ENCODE measurements around the gene ING1.
"Not testable (repeated sequence)": the region's sequence is repeated elsewhere in the genome, so short reads cannot be mapped to it uniquely, and the experiment has no call there.

The ING1 gene

GRCh38 chr13:110695774-110696173, 17.7 kb upstream of the ING1 start:
- DNase-seq (ENCODE audit: low spot score) = not testable (repeated sequence)

- DNase-seq (ENCODE audit: low spot score) = no peak
Measured at GRCh38 chr13:110696776-110697175, 16.7 kb upstream of the ING1 start.

GRCh38 chr13:110697842-110698241, 15.7 kb upstream of the ING1 start:
- no peak for DNase-seq (ENCODE audit: low spot score)

- no peak for DNase-seq (ENCODE audit: low spot score)
Measured at GRCh38 chr13:110698689-110699088, 14.8 kb upstream of the ING1 start.

- no peak for DNase-seq (ENCODE audit: low spot score)
Measured at GRCh38 chr13:110699148-110700145, 14.1 kb upstream of the ING1 start.

GRCh38 chr13:110700186-110700585, 13.3 kb upstream of the ING1 start:
- no peak for DNase-seq (ENCODE audit: low spot score)

- no peak for DNase-seq (ENCODE audit: low spot score)
Measured at GRCh38 chr13:110700641-110701040, 12.9 kb upstream of the ING1 start.

- DNase-seq (ENCODE audit: low spot score) = not testable (repeated sequence)
Measured at GRCh38 chr13:110701061-110701460, 12.4 kb upstream of the ING1 start.

GRCh38 chr13:110702089-110702488, 11.4 kb upstream of the ING1 start:
- DNase-seq (ENCODE audit: low spot score) = no peak

- DNase-seq (ENCODE audit: low spot score) = no peak
Measured at GRCh38 chr13:110702591-110703526, 10.6 kb upstream of the ING1 start.

GRCh38 chr13:110705356-110705825, 8.1 kb upstream of the ING1 start:
- DNase-seq (ENCODE audit: low spot score) = no peak

GRCh38 chr13:110705826-110706569, 7.5 kb upstream of the ING1 start, which contains the start of gene CARS2:
CARS2 (minus strand) TSS chr13:110706116; CDS start chr13:110706093, 23 bp downstream.
- peak; percentile 95 for DNase-seq (ENCODE audit: low spot score)

GRCh38 chr13:110706570-110707372, 6.7 kb upstream of the ING1 start:
- no peak for DNase-seq (ENCODE audit: low spot score)

- DNase-seq (ENCODE audit: low spot score) = peak; percentile 88
Measured at GRCh38 chr13:110712081-110712848, 1.2 kb upstream of the ING1 start.

- peak; percentile 98 for DNase-seq (ENCODE audit: low spot score)
Measured at GRCh38 chr13:110712849-110713641, 455 bp upstream of the ING1 start.

GRCh38 chr13:110713981-110714796, 689 bp downstream of the ING1 start:
- DNase-seq (ENCODE audit: low spot score) = peak; percentile 68

GRCh38 chr13:110714797-110715394, 1.4 kb downstream of the ING1 start:
- no peak for DNase-seq (ENCODE audit: low spot score)
